ENCODE measurements around the gene IPO4.
A peak's percentile ranks its signal among the peaks of the same experiment; 100 is the strongest.

IPO4 gene

GRCh38 chr14:24194873-24195185, 6.2 kb upstream of the IPO4 start:
- Mint-ChIP-seq H3K27me3 (no peaks in the 10 kb centered on the region), H3K9me3 (no peaks in the 10 kb centered on the region), H3K36me3 (peaks cover 49% of the 10 kb centered on the region), H3K27ac (peak overlapping the region; percentile 98), H3K4me1 (peaks cover 64% of the 10 kb centered on the region), H3K4me3 (peak overlapping the region; percentile 98)
- no peak for DNase-seq
- CTCF ChIA-PET = interaction anchor here (1.0 to 2.7 kb wide), 3 partner anchors 20 to 139 kb away, joined by 5 to 8 read pairs (median 5); partner anchors contain the start of genes CIDEB and MDP1

- no peaks in the 10 kb centered on the region for H3K9me3 Mint-ChIP-seq
- DNase-seq = no peak
- peak overlapping the region; percentile 98 for H3K4me3 Mint-ChIP-seq
- H3K27ac Mint-ChIP-seq = peak overlapping the region; percentile 98
- CTCF ChIA-PET = interaction anchor here (0.7 to 2.7 kb wide), 4 partner anchors 21 to 139 kb away, joined by 4 to 8 read pairs (median 5); partner anchors contain the start of genes CIDEB and MDP1
- H3K4me1 Mint-ChIP-seq = peaks cover 67% of the 10 kb centered on the region
- no peaks in the 10 kb centered on the region for H3K27me3 Mint-ChIP-seq
- H3K36me3 Mint-ChIP-seq = peaks cover 48% of the 10 kb centered on the region
Measured at GRCh38 chr14:24194186-24194872, 5.7 kb upstream of the IPO4 start.

- CTCF ChIA-PET = no interaction called here
- no peaks in the 10 kb centered on the region for H3K9me3 Mint-ChIP-seq
- H3K4me3 Mint-ChIP-seq = no peak overlapping the region
- H3K36me3 Mint-ChIP-seq = peaks cover 42% of the 10 kb centered on the region
- H3K27ac Mint-ChIP-seq = peak overlapping the region; percentile 68
- H3K4me1 Mint-ChIP-seq = peaks cover 68% of the 10 kb centered on the region
- no peak for DNase-seq
- no peaks in the 10 kb centered on the region for H3K27me3 Mint-ChIP-seq
Measured at GRCh38 chr14:24192933-24193332, 4.3 kb upstream of the IPO4 start.

- DNase-seq = no peak
- Mint-ChIP-seq H3K36me3 (peaks cover 49% of the 10 kb centered on the region), H3K27ac (no peak overlapping the region), H3K27me3 (no peaks in the 10 kb centered on the region), H3K4me1 (peaks cover 65% of the 10 kb centered on the region), H3K9me3 (no peaks in the 10 kb centered on the region), H3K4me3 (no peak overlapping the region)
- CTCF ChIA-PET = no interaction called here
Measured at GRCh38 chr14:24190416-24190815, 1.8 kb upstream of the IPO4 start.

GRCh38 chr14:24189460-24189859, 844 bp upstream of the IPO4 start:
- Mint-ChIP-seq H3K27ac (no peak overlapping the region), H3K4me3 (no peak overlapping the region), H3K27me3 (no peaks in the 10 kb centered on the region), H3K36me3 (peaks cover 50% of the 10 kb centered on the region), H3K4me1 (peaks cover 59% of the 10 kb centered on the region), H3K9me3 (no peaks in the 10 kb centered on the region)
- CTCF ChIA-PET = interaction anchor here (0.7 to 0.8 kb wide), 2 partner anchors 28 to 119 kb away, joined by 3 read pairs; partner anchors contain the start of gene IRF9
- DNase-seq = no peak

- H3K27ac Mint-ChIP-seq = peak overlapping the region; percentile 90
- H3K36me3 Mint-ChIP-seq = peaks cover 48% of the 10 kb centered on the region
- peak overlapping the region; percentile 85 for H3K4me3 Mint-ChIP-seq
- H3K9me3 Mint-ChIP-seq = no peaks in the 10 kb centered on the region
- CTCF ChIA-PET = interaction anchor here (0.7 to 1.2 kb wide), 3 partner anchors 28 to 247 kb away, joined by 3 read pairs; partner anchors contain the start of gene IRF9
- H3K4me1 Mint-ChIP-seq = peaks cover 54% of the 10 kb centered on the region
- DNase-seq = no peak
- H3K27me3 Mint-ChIP-seq = no peaks in the 10 kb centered on the region
Measured at GRCh38 chr14:24189059-24189375, 401 bp upstream of the IPO4 start.

GRCh38 chr14:24187539-24187915, 1.1 kb downstream of the IPO4 start:
- H3K36me3 Mint-ChIP-seq = peaks cover 48% of the 10 kb centered on the region

GRCh38 chr14:24186831-24187538, 1.6 kb downstream of the IPO4 start:
- H3K36me3 Mint-ChIP-seq = peaks cover 46% of the 10 kb centered on the region
- H3K4me3 Mint-ChIP-seq = peak overlapping the region; percentile 85
- DNase-seq = no peak
- H3K27ac Mint-ChIP-seq = peak overlapping the region; percentile 33
- CTCF ChIA-PET = no interaction called here
- H3K4me1 Mint-ChIP-seq = peaks cover 40% of the 10 kb centered on the region
- H3K27me3 Mint-ChIP-seq = no peaks in the 10 kb centered on the region
- no peaks in the 10 kb centered on the region for H3K9me3 Mint-ChIP-seq

More at GRCh38 chr14:24187539-24187915, 1.1 kb downstream of the IPO4 start:
- H3K4me3 Mint-ChIP-seq = peak overlapping the region; percentile 85
- CTCF ChIA-PET = no interaction called here
- H3K27me3 Mint-ChIP-seq = no peaks in the 10 kb centered on the region
- DNase-seq = no peak
- no peaks in the 10 kb centered on the region for H3K9me3 Mint-ChIP-seq
- H3K27ac Mint-ChIP-seq = peak overlapping the region; percentile 90
- peaks cover 45% of the 10 kb centered on the region for H3K4me1 Mint-ChIP-seq

GRCh38 chr14:24185741-24186140, 2.9 kb downstream of the IPO4 start:
- H3K4me3 Mint-ChIP-seq = no peak overlapping the region
- no peaks in the 10 kb centered on the region for H3K27me3 Mint-ChIP-seq
- H3K36me3 Mint-ChIP-seq = peaks cover 41% of the 10 kb centered on the region
- H3K4me1 Mint-ChIP-seq = peaks cover 31% of the 10 kb centered on the region
- H3K27ac Mint-ChIP-seq = no peak overlapping the region
- H3K9me3 Mint-ChIP-seq = no peaks in the 10 kb centered on the region
- CTCF ChIA-PET = interaction anchor here (0.6 kb wide), 1 partner anchor 35 kb away, joined by 4 read pairs; no protein-coding TSS in a partner anchor
- DNase-seq = no peak

- DNase-seq = no peak
- H3K27ac Mint-ChIP-seq = no peak overlapping the region
- peaks cover 42% of the 10 kb centered on the region for H3K36me3 Mint-ChIP-seq
- CTCF ChIA-PET = interaction anchor here (0.6 kb wide), 1 partner anchor 34 kb away, joined by 4 read pairs; no protein-coding TSS in a partner anchor
- H3K4me1 Mint-ChIP-seq = peaks cover 26% of the 10 kb centered on the region
- no peaks in the 10 kb centered on the region for H3K27me3 Mint-ChIP-seq
- no peak overlapping the region for H3K4me3 Mint-ChIP-seq
- H3K9me3 Mint-ChIP-seq = no peaks in the 10 kb centered on the region
Measured at GRCh38 chr14:24185026-24185425, 3.6 kb downstream of the IPO4 start.

- peaks cover 21% of the 10 kb centered on the region for H3K4me1 Mint-ChIP-seq
- H3K27ac Mint-ChIP-seq = no peak overlapping the region
- peaks cover 48% of the 10 kb centered on the region for H3K36me3 Mint-ChIP-seq
- DNase-seq = no peak
- no peaks in the 10 kb centered on the region for H3K27me3 Mint-ChIP-seq
- no peak overlapping the region for H3K4me3 Mint-ChIP-seq
- CTCF ChIA-PET = no interaction called here
- no peaks in the 10 kb centered on the region for H3K9me3 Mint-ChIP-seq
Measured at GRCh38 chr14:24184104-24184970, 4.3 kb downstream of the IPO4 start.

GRCh38 chr14:24183014-24183481, 5.6 kb downstream of the IPO4 start:
- no peak for DNase-seq
- Mint-ChIP-seq H3K36me3 (peaks cover 55% of the 10 kb centered on the region), H3K27ac (no peak overlapping the region), H3K4me1 (peaks cover 14% of the 10 kb centered on the region), H3K27me3 (no peaks in the 10 kb centered on the region), H3K4me3 (no peak overlapping the region), H3K9me3 (no peaks in the 10 kb centered on the region)
- CTCF ChIA-PET = no interaction called here

GRCh38 chr14:24182110-24182882, 6.3 kb downstream of the IPO4 start:
- CTCF ChIA-PET = no interaction called here
- Mint-ChIP-seq H3K4me1 (peaks cover 7% of the 10 kb centered on the region), H3K9me3 (no peaks in the 10 kb centered on the region), H3K4me3 (no peak overlapping the region), H3K36me3 (peaks cover 57% of the 10 kb centered on the region), H3K27ac (peak overlapping the region; percentile 16), H3K27me3 (no peaks in the 10 kb centered on the region)
- DNase-seq = no peak
